Endometrial microvascular endothelial cells (primary cell): ENCODE measurements around the gene KRT6B. TPM values are rescaled to one million over a fixed set of nuclear protein-coding genes. Genes with fewer than 3 reads are reported as not detected.
"Not testable (repeated sequence)": the region's sequence is repeated elsewhere in the genome, so short reads cannot be mapped to it uniquely, and the experiment has no call there.

ENCODE experiments used
- in situ Hi-C: cut with HindIII; loops from 2 replicates; pipeline ENCODE4 v1.10.0; 2017; ENCODE audit warnings: low sequenced_read_pairs, low pct_unique_long_range_greater_than_20kb; ENCODE audit errors: inconsistent ontology term
- total RNA-seq: library from RNA; depleted of rRNA; stranded (reverse); fragments of >200 nt; gene quantifications from one replicate; pipeline ENCODE4 v1.2.3, GENCODE V29; 2015; ENCODE audit errors: inconsistent ontology term

KRT6B gene
- total RNA-seq, 1 donor from 2014 or later = not detected

GRCh38 chr12:52419656-52420055 is 32.3 kb downstream of the KRT6B start:
- in situ Hi-C loops = no loop called here

GRCh38 chr12:52418576-52419110 is 33.3 kb downstream of the KRT6B start:
- in situ Hi-C loops = no loop called here

GRCh38 chr12:52417740-52418139 is 34.2 kb downstream of the KRT6B start:
- in situ Hi-C loops = no loop called here

- in situ Hi-C loops = no loop called here
These were observed 35.2 kb downstream of the KRT6B start for GRCh38 chr12:52416795-52417194.

GRCh38 chr12:52415870-52416750 is 35.8 kb downstream of the KRT6B start:
- in situ Hi-C loops = no loop called here

- in situ Hi-C loops = no loop called here
These were observed 37.0 kb downstream of the KRT6B start for GRCh38 chr12:52414936-52415335.

- in situ Hi-C loops = no loop called here
These were observed 38.1 kb downstream of the KRT6B start for GRCh38 chr12:52413782-52414345.

GRCh38 chr12:52413202-52413601 is 38.7 kb downstream of the KRT6B start:
- in situ Hi-C loops = no loop called here

GRCh38 chr12:52411815-52412214 is 40.1 kb downstream of the KRT6B start:
- in situ Hi-C loops = no loop called here

- in situ Hi-C loops = not testable (repeated sequence)
These were observed 41.2 kb downstream of the KRT6B start for GRCh38 chr12:52410589-52411248.

- in situ Hi-C loops = no loop called here
These were observed 44.0 kb downstream of the KRT6B start for GRCh38 chr12:52407918-52408317.

- in situ Hi-C loops = no loop called here
These were observed 46.0 kb downstream of the KRT6B start, which contains the start of gene KRT82 for GRCh38 chr12:52405922-52406385. Gene KRT82, minus strand, starts transcription at chr12:52406335. Its CDS starts 58 bp downstream, at chr12:52406277.

- in situ Hi-C loops = no loop called here
These were observed 47.0 kb downstream of the KRT6B start for GRCh38 chr12:52404951-52405350.

- in situ Hi-C loops = no loop called here
These were observed 48.4 kb downstream of the KRT6B start for GRCh38 chr12:52403561-52403960.

GRCh38 chr12:52402873-52403540 is 48.9 kb downstream of the KRT6B start:
- in situ Hi-C loops = no loop called here

- in situ Hi-C loops = no loop called here
These were observed 49.6 kb downstream of the KRT6B start for GRCh38 chr12:52402377-52402776.

GRCh38 chr12:52401926-52402325 is 50.0 kb downstream of the KRT6B start:
- in situ Hi-C loops = no loop called here

- in situ Hi-C loops = no loop called here
These were observed 50.4 kb downstream of the KRT6B start for GRCh38 chr12:52401526-52401925.

GRCh38 chr12:52400906-52401305 is 51.0 kb downstream of the KRT6B start:
- in situ Hi-C loops = no loop called here
